K562 (cell line): Measurements from ENCODE around the gene SHB. TPM values are rescaled to one million over a fixed set of nuclear protein-coding genes. Genes with fewer than 3 reads are reported as not detected.
A peak's percentile ranks its signal among the peaks of the same experiment; 100 is the strongest.

Experiments used
- CBFA2T2 ChIP-seq: fragments of 450-650 bp; conservative IDR thresholded peaks from 2 replicates; pipeline ENCODE4 v1.6.1; 2017; ENCODE audit warnings: mild to moderate bottlenecking
- CREB1 ChIP-seq, 2 experiments: sonication (generic) in 1 of 2; formaldehyde crosslinking in 1 of 2; IDR thresholded peaks; 2 replicates each; pipeline versions ENCODE4 v1.6.1 to v1.8.0; 2012 to 2022; ENCODE audit warnings: inconsistent platforms in 1 of 2, mild to moderate bottlenecking in 1 of 2, missing genetic modification reagents in 1 of 2, moderate library complexity in 1 of 2
- CTCFL ChIP-seq: IDR thresholded peaks from 2 replicates; pipeline ENCODE4 v1.6.1; 2011; ENCODE audit warnings: borderline replicate concordance, low read depth, mild to moderate bottlenecking, moderate library complexity, low read length; ENCODE audit not compliant: insufficient read depth, poor library complexity, severe bottlenecking
- DDX20 ChIP-seq: fragments of 450-650 bp; IDR thresholded peaks from 2 replicates; pipeline ENCODE4 v1.6.1; 2016; ENCODE audit warnings: missing genetic modification characterization, low read depth, mild to moderate bottlenecking, missing compliant biosample characterization, moderate library complexity
- LCOR ChIP-seq: sonication (generic); formaldehyde crosslinking; IDR thresholded peaks from 2 replicates; pipeline ENCODE4 v1.8.0; 2022; ENCODE audit warnings: mild to moderate bottlenecking, missing genetic modification reagents
- NCOA1 ChIP-seq: fragments of 450-650 bp; IDR thresholded peaks from 2 replicates; pipeline ENCODE4 v1.6.1; 2016; ENCODE audit warnings: low read depth
- SMC3 ChIP-seq: conservative IDR thresholded peaks from 2 replicates; pipeline ENCODE4 v1.6.1; 2011; ENCODE audit warnings: low read depth, low read length, improper control_type of control experiment; ENCODE audit not compliant: insufficient read depth
- STAG1 ChIP-seq: sonication (generic); formaldehyde crosslinking; IDR thresholded peaks from 2 replicates; pipeline ENCODE4 v1.5.0; 2020; ENCODE audit warnings: missing genetic modification reagents, borderline replicate concordance
- TAL1 ChIP-seq: fragments of 450-650 bp; IDR thresholded peaks from 2 replicates; pipeline ENCODE4 v1.6.1; 2016; ENCODE audit warnings: mild to moderate bottlenecking
- UBTF ChIP-seq, 2 experiments: IDR thresholded peaks; 2 replicates each; pipeline ENCODE4 v1.6.1; 2012; ENCODE audit warnings: improper control_type of control experiment in 2 of 2, low read depth in 2 of 2, low read length in 2 of 2, borderline replicate concordance in 1 of 2
- ZKSCAN8 ChIP-seq: fragments of 200-800 bp; sonication (Bioruptor generic); IDR thresholded peaks from 2 replicates; pipeline ENCODE4 v1.6.1; 2016; ENCODE audit warnings: missing genetic modification characterization, missing compliant biosample characterization
- ZNF121 ChIP-seq: sonication (generic); formaldehyde crosslinking; conservative IDR thresholded peaks from 2 replicates; pipeline ENCODE4 v1.8.0; 2022; ENCODE audit warnings: missing genetic modification reagents
- ZNF766 ChIP-seq: fragments of 200-800 bp; sonication (Bioruptor generic); conservative IDR thresholded peaks from 2 replicates; pipeline ENCODE4 v1.6.1; 2016; ENCODE audit warnings: missing genetic modification characterization, missing compliant biosample characterization
- ZSCAN29 ChIP-seq: fragments of 450-650 bp; IDR thresholded peaks from 2 replicates; pipeline ENCODE4 v1.6.1; 2017
- polyA plus RNA-seq, 8 experiments: library from polyadenylated mRNA; depleted of rRNA in 4 of 8; stranded (reverse) in 5 of 8; unstranded in 3 of 8; fragments of >200 nt; fragmentation: Nextera tagmentation in 2 of 8; fragmentation: Illumina TruSeq in 1 of 8; extraction: Ambion mirVana in 2 of 8; extraction: Trizol in 1 of 8; gene quantifications; 2 replicates each; pipeline versions ENCODE4 v1.2.1 to v1.2.3, GENCODE V29; 2011 to 2014; ENCODE audit warnings: inconsistent platforms in 1 of 8, missing spikeins in 1 of 8
- total RNA-seq, 7 experiments: library from RNA; depleted of rRNA in 6 of 7; stranded (reverse); fragments of >200 nt in 6 of 7; fragmentation: Illumina TruSeq in 2 of 7; extraction: Trizol in 2 of 7; gene quantifications; 2 replicates each; pipeline versions ENCODE4 v1.2.1 to v1.2.3, GENCODE V29; 2011 to 2021; ENCODE audit warnings: low replicate concordance in 1 of 7

SHB gene
- total and polyA plus RNA-seq, 9 of the 15 experiments (the other 6 are each of a cell fraction or from before 2014, with no cell fraction given): 0.78 to 16.0 (median 5.3) TPM

GRCh38 chr9:37903647-37904444 is 165.2 kb downstream of the SHB start, which contains the start of gene SLC25A51 (continued):
- TF ChIP-seq STAG1 (CRISPR knock-in tag) (peak; percentile 80), UBTF (IDR thresholded peaks at IDR 0.05; ENCODE audit: borderline replicate concordance in 1 of 2, low read depth in 2 of 2, low read length in 2 of 2) (peak; percentile 98), LCOR (CRISPR knock-in tag) (peak; percentile 98), ZKSCAN8 (peak; percentile 33; the same call in 1 of the 2 replicates), CTCFL (peak; percentile 99), CREB1 (IDR thresholded peaks at IDR 0.05) (peak; percentile 64; the same call in 1 of the 2 replicates), CREB1 (CRISPR knock-in tag; IDR thresholded peaks at IDR 0.05) (peak; percentile 83), ZNF766 (CRISPR knock-in tag) (0 out of 2 replicates have a peak, but pooled peaks have one; percentile 12), TAL1 (no peak), CBFA2T2 (peak; percentile 74), ZSCAN29 (no peak), DDX20 (tag) (no peak), ZNF121 (CRISPR knock-in tag) (no peak), SMC3 (peak; percentile 78), NCOA1 (peak; percentile 14; the same call in 1 of the 2 replicates)
- TF ChIP-seq, all 486 proteins: peak for 232
